HepG2 (cell line): Measurements from ENCODE around the gene DYSF. TPM values are rescaled to one million over a fixed set of nuclear protein-coding genes. Genes with fewer than 3 reads are reported as not detected.

Experiments
- ATAC-seq: fragments of 200-7000 bp; cut with Tn5 transposase; 3 replicates; pipeline ENCODE4 v1.9.1; 2020; ENCODE audit warnings: mild to moderate bottlenecking, moderate library complexity
- BruUV-seq: library from RNA; stranded (reverse); fragments of 400-500 nt; replicated peaks from 2 replicates; lab custom pipeline; 2021; lab: Mats Ljungman, UMichigan
- CTCF ChIA-PET: fragments of 300-600 bp; formaldehyde crosslinking; extraction: SDS; loops from one replicate; lab custom pipeline; 2021; ENCODE audit warnings: low total read pairs, inconsistent platforms, low intra/inter-chr PET ratio; lab: Yijun Ruan, JAX
- POLR2A ChIA-PET: fragments of 350-600 bp; sonication (Branson Sonifier 250); formaldehyde crosslinking; loops from one replicate; lab custom pipeline; 2020; ENCODE audit warnings: antibody characterized with exemption, inconsistent platforms; lab: Yijun Ruan, JAX
- DNase-seq: peaks from one replicate; pipeline ENCODE4 v3.0.0-alpha.2; 2015; ENCODE audit warnings: low spot score
- FAIRE-seq: peaks from 3 replicates; lab custom pipeline; 2011; peaks lifted over from hg19 to GRCh38; lab: Jason Lieb, UNC
- H2AFZ ChIP-seq: one replicate; pipeline ENCODE4 v1.6.1; 2011; ENCODE audit warnings: low read length, inconsistent platforms
- H3K27ac ChIP-seq: fragments of 300-600 bp; 3 replicates; pipeline ENCODE4 v1.8.0; 2011; ENCODE audit warnings: mixed run types, mild to moderate bottlenecking, mixed read lengths, low read length, inconsistent platforms; ENCODE audit not compliant: insufficient read depth; ENCODE audit errors: extremely low read length
- H3K27me3 ChIP-seq, 2 experiments: fragments of 200-600 bp in 1 of 2; 2 replicates in 1 of 2; 3 replicates in 1 of 2; pipeline versions ENCODE4 v1.6.0 to v1.8.0; 2011; ENCODE audit warnings: low read length in 2 of 2, mild to moderate bottlenecking in 2 of 2, moderate library complexity in 2 of 2, inconsistent platforms in 1 of 2; ENCODE audit not compliant: insufficient read depth in 2 of 2, control insufficient read depth in 1 of 2
- H3K36me3 ChIP-seq, 2 experiments: fragments of 200-600 bp in 1 of 2; replicated peaks in 1 of 2; 2 replicates in 1 of 2; 3 replicates in 1 of 2; pipeline versions ENCODE4 v1.5.1 to v1.8.0; 2011; ENCODE audit warnings: low read length in 2 of 2, inconsistent platforms in 1 of 2; ENCODE audit not compliant: insufficient read depth in 2 of 2, control insufficient read depth in 1 of 2
- H3K4me1 ChIP-seq: 2 replicates; pipeline ENCODE4 v1.5.1; 2012; ENCODE audit warnings: low read length, inconsistent platforms; ENCODE audit not compliant: insufficient read depth
- H3K4me2 ChIP-seq: 2 replicates; pipeline ENCODE4 v1.6.0; 2011; ENCODE audit warnings: low read depth, low read length, inconsistent platforms
- H3K4me3 ChIP-seq, 3 experiments: fragments of 200-600 bp in 1 of 3; sonication (generic), shearing (Covaris generic) in 1 of 3; replicated peaks in 1 of 3; 2 replicates each; pipeline ENCODE4 v1.5.1; 2011 to 2016; ENCODE audit warnings: low read length in 3 of 3, inconsistent platforms in 2 of 3, low read depth in 2 of 3, mild to moderate bottlenecking in 2 of 3, control low read depth in 1 of 3, mixed read lengths in 1 of 3; ENCODE audit not compliant: insufficient read depth in 1 of 3
- H3K79me2 ChIP-seq: one replicate; pipeline ENCODE4 v1.6.1; 2011; ENCODE audit warnings: low read length, inconsistent platforms; ENCODE audit not compliant: insufficient read depth
- H3K9ac ChIP-seq: 2 replicates; pipeline ENCODE4 v1.6.0; 2011; ENCODE audit warnings: mild to moderate bottlenecking, low read depth, low read length, inconsistent platforms; ENCODE audit not compliant: insufficient read depth
- H3K9me3 ChIP-seq: 2 replicates; pipeline ENCODE4 v1.5.1; 2012; ENCODE audit warnings: mild to moderate bottlenecking, low read length
- H4K20me1 ChIP-seq: 2 replicates; pipeline ENCODE4 v1.6.0; 2011; ENCODE audit warnings: inconsistent platforms, mild to moderate bottlenecking, low read length, moderate library complexity; ENCODE audit not compliant: insufficient read depth
- KDM6A ChIP-seq: IDR thresholded peaks from 2 replicates; pipeline ENCODE4 v1.6.1; 2016; ENCODE audit warnings: low read depth
- LCORL ChIP-seq, 2 experiments: fragments of 450-650 bp in 1 of 2; sonication (generic) in 1 of 2; formaldehyde crosslinking in 1 of 2; IDR thresholded peaks; 2 replicates each; pipeline versions ENCODE4 v1.5.0 to v1.6.1; 2017 to 2020; ENCODE audit warnings: antibody characterized with exemption in 1 of 2, missing genetic modification reagents in 1 of 2
- TFDP2 ChIP-seq: sonication (generic); formaldehyde crosslinking; IDR thresholded peaks from 2 replicates; pipeline ENCODE4 v1.4.0; 2020; ENCODE audit warnings: missing genetic modification reagents
- ZKSCAN8 ChIP-seq: IDR thresholded peaks from 2 replicates; pipeline ENCODE4 v1.6.1; 2016; ENCODE audit warnings: borderline replicate concordance, missing genetic modification reagents, missing compliant biosample characterization
- ZNF383 ChIP-seq: sonication (generic); formaldehyde crosslinking; IDR thresholded peaks from 2 replicates; pipeline ENCODE4 v1.4.0; 2020; ENCODE audit warnings: missing genetic modification reagents, mild to moderate bottlenecking, borderline replicate concordance
- ZNF468 ChIP-seq: sonication (generic); formaldehyde crosslinking; IDR thresholded peaks from 2 replicates; pipeline ENCODE4 v1.8.0; 2022; ENCODE audit warnings: mild to moderate bottlenecking, moderate library complexity, missing genetic modification reagents
- ZNF510 ChIP-seq: sonication (generic); formaldehyde crosslinking; IDR thresholded peaks from 2 replicates; pipeline ENCODE4 v1.4.0; 2020; ENCODE audit warnings: low read depth, mild to moderate bottlenecking, missing genetic modification reagents
- ZNF770 ChIP-seq: sonication (generic); formaldehyde crosslinking; IDR thresholded peaks from 2 replicates; pipeline ENCODE4 v1.5.0; 2020; ENCODE audit warnings: mild to moderate bottlenecking, missing genetic modification reagents
- ZZZ3 ChIP-seq: sonication (generic); formaldehyde crosslinking; IDR thresholded peaks from 2 replicates; pipeline ENCODE4 v1.4.0; 2020; ENCODE audit warnings: missing genetic modification reagents, mild to moderate bottlenecking, borderline replicate concordance
- WGBS: methylation state at CpG from one replicate; pipeline ENCODE4 v1.1.6; 2017; ENCODE audit warnings: low lambda C conversion rate; 5-methylcytosine and 5-hydroxymethylcytosine counted together
- in situ Hi-C: cut with HindIII; loops from 2 replicates; pipeline ENCODE4 v1.10.0; 2017; ENCODE audit warnings: low pct_unique_long_range_greater_than_20kb; ENCODE audit not compliant: extremely low pct_ligation_motif_present
- intact Hi-C: fragments of 100-400 bp; cut with micrococcal nuclease; formaldehyde crosslinking; loops from one replicate; pipeline ENCODE4 v1.10.0; 2022; ENCODE audit not compliant: unreplicated experiment
- polyA plus RNA-seq, 8 experiments: library from polyadenylated mRNA; depleted of rRNA in 3 of 8; stranded (reverse) in 7 of 8; unstranded in 1 of 8; fragments of >200 nt; fragmentation: Illumina TruSeq in 4 of 8; extraction: Trizol in 4 of 8; gene quantifications; 2 replicates each; pipeline versions ENCODE4 v1.2.1 to v1.2.3, GENCODE V29; 2011 to 2016; ENCODE audit warnings: low read depth in 4 of 8, missing spikeins in 1 of 8, mixed read lengths in 1 of 8; ENCODE audit not compliant: insufficient read depth in 1 of 8
- total RNA-seq, 5 experiments: library from RNA; depleted of rRNA; stranded (reverse); fragments of >200 nt; fragmentation: Illumina TruSeq; extraction: Trizol; gene quantifications; 2 replicates each; pipeline ENCODE4 v1.2.3, GENCODE V29; 2016; ENCODE audit warnings: low read depth in 1 of 5

DYSF gene
- total and polyA plus RNA-seq, 2 of the 13 experiments (the other 11 are each of a cell fraction or from before 2014, with no cell fraction given) = 0.15 to 2.4 TPM

DNA sequence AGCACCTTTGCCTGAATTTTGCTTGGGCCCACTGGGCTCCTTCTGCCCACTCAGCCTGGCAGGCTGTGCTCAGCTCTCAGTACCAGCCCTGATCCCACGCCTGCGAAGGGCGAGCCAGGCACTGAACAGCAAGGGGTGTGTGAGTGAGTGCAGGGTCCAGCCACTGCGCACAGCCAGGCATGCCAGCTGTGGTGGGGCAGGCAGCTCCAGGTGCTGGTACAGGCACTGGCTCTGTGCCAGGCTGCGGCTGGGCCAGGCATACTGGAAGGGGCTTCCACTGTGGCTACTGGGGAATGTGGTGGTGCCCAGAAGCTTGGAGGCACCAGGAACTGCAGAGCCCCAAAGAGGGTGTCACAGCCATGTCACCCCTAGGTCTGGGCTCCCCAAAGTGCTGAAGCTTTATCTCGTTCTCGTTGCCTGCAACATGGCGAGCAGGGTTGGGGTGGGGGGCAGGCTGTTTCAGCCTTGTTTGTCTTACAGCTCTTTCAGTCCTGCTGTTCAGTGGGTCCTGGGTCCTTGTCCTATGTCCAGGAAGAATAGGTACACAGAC is 8.8 kb downstream of the DYSF start:
- DNase-seq (no peak), FAIRE-seq (no peak), ATAC-seq (no peak)
- Histone ChIP-seq H3K4me1 (peaks cover 25% of the 10 kb centered on the region), H2AFZ (no peak overlapping the region), H3K4me2 (no peak overlapping the region), H3K36me3 (no peaks in the 10 kb centered on the region), H4K20me1 (no peaks in the 10 kb centered on the region), H3K9me3 (no peaks in the 10 kb centered on the region), H3K27ac (no peak overlapping the region), H3K9ac (no peak overlapping the region), H3K27me3 (peaks cover 0 to 32% of the 10 kb centered on the region in 2 experiments; a peak in 4 of 5 replicates), H3K79me2 (no peaks in the 10 kb centered on the region), H3K4me3 (no peak overlapping the region)
- WGBS = 54% methylated on average over 5 of the region's 8 CpGs
- intact Hi-C loops (no loop called here), in situ Hi-C loops (no loop called here)
- no peak for TF ChIP-seq KDM6A
- no peak for TF ChIP-seq TFDP2
- no peak for TF ChIP-seq ZNF468 (CRISPR knock-in tag)
- no peak for TF ChIP-seq ZNF770 (CRISPR knock-in tag)
- no peak for TF ChIP-seq ZNF383 (CRISPR knock-in tag)
- no peak for TF ChIP-seq ZNF510
- TF ChIP-seq ZZZ3 (CRISPR knock-in tag) = no peak
- 0 out of 2 replicates have a peak, but pooled peaks have one; percentile 47 for TF ChIP-seq LCORL (IDR thresholded peaks at IDR 0.05)
- no peak for TF ChIP-seq LCORL (CRISPR knock-in tag; IDR thresholded peaks at IDR 0.05)
- no peak for TF ChIP-seq ZKSCAN8 (CRISPR knock-in tag)
- ChIA-PET CTCF (no interaction called here), POLR2A (interaction anchor here (1.1 kb wide), 1 partner anchor 131 kb away, joined by 3 read pairs; the partner anchor contains the start of gene ZNF638)
- no TSS peak for BruUV-seq
